SK-N-SH treated with all-trans-retinoic acid at 6 μM for 48 hours (cell line): Measurements from ENCODE around the gene ADAM33.

ENCODE experiments used
- ATAC-seq: fragments of 200-7000 bp; cut with Tn5 transposase; 3 replicates; pipeline ENCODE4 v1.9.1; 2020; ENCODE audit warnings: mild to moderate bottlenecking, moderate library complexity
- ARNTL ChIP-seq: fragments of 450-650 bp; formaldehyde crosslinking; IDR thresholded peaks from 2 replicates; pipeline ENCODE4 v1.5.0; 2020; ENCODE audit warnings: low read depth, mild to moderate bottlenecking, moderate library complexity, borderline replicate concordance
- CSDC2 ChIP-seq: fragments of 250-450 bp; sonication (Bioruptor Pico); IDR thresholded peaks from 2 replicates; pipeline ENCODE4 v1.5.0; 2020; ENCODE audit warnings: mild to moderate bottlenecking, moderate library complexity
- ESRRG ChIP-seq: fragments of 250-450 bp; sonication (Bioruptor Pico); IDR thresholded peaks from 2 replicates; pipeline ENCODE4 v1.6.1; 2021; ENCODE audit warnings: mild to moderate bottlenecking
- GLIS3 ChIP-seq: fragments of 250-450 bp; sonication (Bioruptor Pico); IDR thresholded peaks from 2 replicates; pipeline ENCODE4 v1.5.0; 2020; ENCODE audit warnings: mild to moderate bottlenecking, moderate library complexity
- ISL1 ChIP-seq: fragments of 250-450 bp; sonication (Bioruptor Pico); IDR thresholded peaks from 2 replicates; pipeline ENCODE4 v2.1.2; 2022; ENCODE audit warnings: mild to moderate bottlenecking, moderate library complexity
- OSR1 ChIP-seq: fragments of 250-450 bp; sonication (Bioruptor Pico); IDR thresholded peaks from 2 replicates; pipeline ENCODE4 v1.8.0; 2022; ENCODE audit warnings: moderate library complexity, mild to moderate bottlenecking, inconsistent platforms
- PATZ1 ChIP-seq: fragments of 250-450 bp; sonication (Bioruptor Pico); IDR thresholded peaks from 2 replicates; pipeline ENCODE4 v1.8.0; 2020; ENCODE audit warnings: mild to moderate bottlenecking, moderate library complexity, borderline replicate concordance
- PPARA ChIP-seq: fragments of 250-450 bp; sonication (Bioruptor Pico); IDR thresholded peaks from 2 replicates; pipeline ENCODE4 v1.5.0; 2020; ENCODE audit warnings: mild to moderate bottlenecking, borderline replicate concordance
- RARB ChIP-seq: fragments of 250-450 bp; sonication (Bioruptor Pico); IDR thresholded peaks from 2 replicates; pipeline ENCODE4 v1.8.0; 2021; ENCODE audit warnings: mild to moderate bottlenecking, moderate library complexity
- SNAI2 ChIP-seq: fragments of 250-450 bp; sonication (Bioruptor Pico); IDR thresholded peaks from 2 replicates; pipeline ENCODE4 v1.5.0; 2020; ENCODE audit warnings: mild to moderate bottlenecking, moderate library complexity
- TCF4 ChIP-seq: fragments of 250-450 bp; sonication (Bioruptor Pico); IDR thresholded peaks from 2 replicates; pipeline ENCODE4 v1.8.0; 2021; ENCODE audit warnings: mild to moderate bottlenecking, moderate library complexity, borderline replicate concordance
- TOX ChIP-seq: fragments of 250-450 bp; sonication (Bioruptor Pico); IDR thresholded peaks from 2 replicates; pipeline ENCODE4 v1.8.0; 2021; ENCODE audit warnings: mild to moderate bottlenecking, moderate library complexity, borderline replicate concordance
- ZC3H10 ChIP-seq: fragments of 250-450 bp; sonication (Bioruptor Pico); IDR thresholded peaks from 2 replicates; pipeline ENCODE4 v1.5.1; 2021; ENCODE audit warnings: mild to moderate bottlenecking, moderate library complexity
- ZFP3 ChIP-seq: fragments of 250-450 bp; sonication (Bioruptor Pico); IDR thresholded peaks from 2 replicates; pipeline ENCODE4 v1.5.0; 2020; ENCODE audit warnings: mild to moderate bottlenecking, moderate library complexity
- ZFP30 ChIP-seq: fragments of 450-650 bp; formaldehyde crosslinking; IDR thresholded peaks from 2 replicates; pipeline ENCODE4 v1.5.0; 2022; ENCODE audit warnings: mild to moderate bottlenecking, moderate library complexity
- ZNF565 ChIP-seq: fragments of 450-650 bp; formaldehyde crosslinking; conservative IDR thresholded peaks from 2 replicates; pipeline ENCODE4 v1.5.0; 2020; ENCODE audit warnings: low read depth, mild to moderate bottlenecking, moderate library complexity
- ZNF70 ChIP-seq: fragments of 450-650 bp; formaldehyde crosslinking; IDR thresholded peaks from 2 replicates; pipeline ENCODE4 v1.5.0; 2020; ENCODE audit warnings: mild to moderate bottlenecking, moderate library complexity
- TF ChIP-seq, protein P1 (sequence below): fragments of 250-450 bp; sonication (Bioruptor Pico); IDR thresholded peaks from 2 replicates; pipeline ENCODE4 v1.5.1; 2021; ENCODE audit warnings: mild to moderate bottlenecking, moderate library complexity
- TF ChIP-seq, protein P2 (sequence below): fragments of 250-450 bp; sonication (Bioruptor Pico); IDR thresholded peaks from 2 replicates; pipeline ENCODE4 v1.5.0; 2020; ENCODE audit warnings: mild to moderate bottlenecking, moderate library complexity
- TF ChIP-seq, protein P3 (sequence below): fragments of 250-450 bp; sonication (Bioruptor Pico); IDR thresholded peaks from 2 replicates; pipeline ENCODE4 v1.8.0; 2021; ENCODE audit warnings: low read depth, mild to moderate bottlenecking, moderate library complexity, borderline replicate concordance

The ADAM33 gene

DNA sequence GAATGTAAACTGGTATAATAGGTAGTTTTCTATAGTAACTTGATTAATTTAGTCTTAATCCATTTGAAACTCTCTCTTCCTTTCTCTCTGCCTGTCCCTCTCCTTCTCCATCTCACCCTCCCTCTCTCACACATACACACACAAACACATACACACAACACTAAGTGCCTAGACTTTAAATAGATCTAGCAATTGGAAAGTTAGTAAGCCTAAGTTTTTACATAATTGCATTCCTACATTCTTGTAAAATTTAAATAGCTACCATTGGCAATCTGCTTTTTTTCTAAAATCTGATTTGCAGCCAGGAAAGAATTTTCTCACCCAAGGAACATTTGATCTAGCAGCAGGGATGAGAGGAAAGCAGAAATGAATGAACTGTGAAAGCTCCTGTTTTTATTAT, 34.3 kb downstream of the ADAM33 start:
- no peak for ATAC-seq
- TF ChIP-seq, protein P1, sequence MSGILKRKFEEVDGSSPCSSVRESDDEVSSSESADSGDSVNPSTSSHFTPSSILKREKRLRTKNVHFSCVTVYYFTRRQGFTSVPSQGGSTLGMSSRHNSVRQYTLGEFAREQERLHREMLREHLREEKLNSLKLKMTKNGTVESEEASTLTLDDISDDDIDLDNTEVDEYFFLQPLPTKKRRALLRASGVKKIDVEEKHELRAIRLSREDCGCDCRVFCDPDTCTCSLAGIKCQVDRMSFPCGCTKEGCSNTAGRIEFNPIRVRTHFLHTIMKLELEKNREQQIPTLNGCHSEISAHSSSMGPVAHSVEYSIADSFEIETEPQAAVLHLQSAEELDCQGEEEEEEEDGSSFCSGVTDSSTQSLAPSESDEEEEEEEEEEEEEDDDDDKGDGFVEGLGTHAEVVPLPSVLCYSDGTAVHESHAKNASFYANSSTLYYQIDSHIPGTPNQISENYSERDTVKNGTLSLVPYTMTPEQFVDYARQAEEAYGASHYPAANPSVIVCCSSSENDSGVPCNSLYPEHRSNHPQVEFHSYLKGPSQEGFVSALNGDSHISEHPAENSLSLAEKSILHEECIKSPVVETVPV (CRISPR knock-in tag): no peak
- TF ChIP-seq TOX (no peak), ZNF565 (CRISPR knock-in tag) (no peak), ZFP30 (CRISPR knock-in tag) (no peak), ZFP3 (no peak), CSDC2 (CRISPR knock-in tag) (no peak), ESRRG (CRISPR knock-in tag) (no peak), ISL1 (CRISPR knock-in tag) (no peak), ZC3H10 (no peak), OSR1 (no peak)
- TF ChIP-seq, protein P2, sequence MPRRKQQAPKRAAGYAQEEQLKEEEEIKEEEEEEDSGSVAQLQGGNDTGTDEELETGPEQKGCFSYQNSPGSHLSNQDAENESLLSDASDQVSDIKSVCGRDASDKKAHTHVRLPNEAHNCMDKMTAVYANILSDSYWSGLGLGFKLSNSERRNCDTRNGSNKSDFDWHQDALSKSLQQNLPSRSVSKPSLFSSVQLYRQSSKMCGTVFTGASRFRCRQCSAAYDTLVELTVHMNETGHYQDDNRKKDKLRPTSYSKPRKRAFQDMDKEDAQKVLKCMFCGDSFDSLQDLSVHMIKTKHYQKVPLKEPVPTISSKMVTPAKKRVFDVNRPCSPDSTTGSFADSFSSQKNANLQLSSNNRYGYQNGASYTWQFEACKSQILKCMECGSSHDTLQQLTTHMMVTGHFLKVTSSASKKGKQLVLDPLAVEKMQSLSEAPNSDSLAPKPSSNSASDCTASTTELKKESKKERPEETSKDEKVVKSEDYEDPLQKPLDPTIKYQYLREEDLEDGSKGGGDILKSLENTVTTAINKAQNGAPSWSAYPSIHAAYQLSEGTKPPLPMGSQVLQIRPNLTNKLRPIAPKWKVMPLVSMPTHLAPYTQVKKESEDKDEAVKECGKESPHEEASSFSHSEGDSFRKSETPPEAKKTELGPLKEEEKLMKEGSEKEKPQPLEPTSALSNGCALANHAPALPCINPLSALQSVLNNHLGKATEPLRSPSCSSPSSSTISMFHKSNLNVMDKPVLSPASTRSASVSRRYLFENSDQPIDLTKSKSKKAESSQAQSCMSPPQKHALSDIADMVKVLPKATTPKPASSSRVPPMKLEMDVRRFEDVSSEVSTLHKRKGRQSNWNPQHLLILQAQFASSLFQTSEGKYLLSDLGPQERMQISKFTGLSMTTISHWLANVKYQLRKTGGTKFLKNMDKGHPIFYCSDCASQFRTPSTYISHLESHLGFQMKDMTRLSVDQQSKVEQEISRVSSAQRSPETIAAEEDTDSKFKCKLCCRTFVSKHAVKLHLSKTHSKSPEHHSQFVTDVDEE (CRISPR knock-in tag): no peak
- TF ChIP-seq, all 23 proteins: peak for 0

DNA sequence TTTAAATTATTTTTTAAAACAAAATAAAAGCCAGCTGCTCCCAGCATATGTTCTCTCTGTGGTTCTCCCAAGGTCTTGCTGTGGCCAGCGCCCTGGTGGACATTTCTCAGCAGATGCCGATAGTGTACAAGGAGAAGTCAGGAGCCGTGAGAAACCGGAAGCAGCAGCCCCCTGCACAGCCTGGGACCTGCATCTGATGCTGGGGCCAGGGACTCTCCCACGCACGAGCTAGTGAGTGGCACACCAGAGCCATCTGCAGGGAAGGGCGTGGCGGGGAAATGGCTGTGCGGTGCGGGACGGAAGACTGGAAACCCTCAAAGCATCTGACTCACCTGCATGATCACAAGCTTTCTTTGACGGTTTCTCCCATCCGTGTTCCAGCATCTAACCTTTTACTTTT, 35.2 kb downstream of the ADAM33 start:
- no peak for ATAC-seq
- TF ChIP-seq, protein P1 (CRISPR knock-in tag): no peak
- TF ChIP-seq ISL1 (CRISPR knock-in tag) (no peak), PATZ1 (CRISPR knock-in tag) (no peak), ARNTL (CRISPR knock-in tag) (no peak), RARB (no peak), ZNF70 (no peak), TOX (no peak), ZFP3 (no peak), GLIS3 (CRISPR knock-in tag) (no peak), ZFP30 (CRISPR knock-in tag) (no peak)

GRCh38 chr20:3646067-3646440, 35.8 kb downstream of the ADAM33 start:
- TF ChIP-seq ZNF70 (no peak), SNAI2 (CRISPR knock-in tag) (no peak), PPARA (no peak), PATZ1 (CRISPR knock-in tag) (no peak), TCF4 (CRISPR knock-in tag) (no peak), CSDC2 (CRISPR knock-in tag) (no peak), OSR1 (no peak), ZFP3 (no peak)
- TF ChIP-seq, protein P3, sequence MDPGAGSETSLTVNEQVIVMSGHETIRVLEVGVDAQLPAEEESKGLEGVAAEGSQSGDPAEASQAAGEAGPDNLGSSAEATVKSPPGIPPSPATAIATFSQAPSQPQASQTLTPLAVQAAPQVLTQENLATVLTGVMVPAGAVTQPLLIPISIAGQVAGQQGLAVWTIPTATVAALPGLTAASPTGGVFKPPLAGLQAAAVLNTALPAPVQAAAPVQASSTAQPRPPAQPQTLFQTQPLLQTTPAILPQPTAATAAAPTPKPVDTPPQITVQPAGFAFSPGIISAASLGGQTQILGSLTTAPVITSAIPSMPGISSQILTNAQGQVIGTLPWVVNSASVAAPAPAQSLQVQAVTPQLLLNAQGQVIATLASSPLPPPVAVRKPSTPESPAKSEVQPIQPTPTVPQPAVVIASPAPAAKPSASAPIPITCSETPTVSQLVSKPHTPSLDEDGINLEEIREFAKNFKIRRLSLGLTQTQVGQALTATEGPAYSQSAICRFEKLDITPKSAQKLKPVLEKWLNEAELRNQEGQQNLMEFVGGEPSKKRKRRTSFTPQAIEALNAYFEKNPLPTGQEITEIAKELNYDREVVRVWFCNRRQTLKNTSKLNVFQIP (CRISPR knock-in tag): no peak
- ATAC-seq: no peak
